GM12872 (cell line): ENCODE measurements around the gene PDE4C.

ENCODE experiments used
- TF ChIP-seq, protein P1 (sequence below): IDR thresholded peaks from 3 replicates; pipeline ENCODE4 v1.5.1; 2011; ENCODE audit warnings: low read depth, mild to moderate bottlenecking, low read length, moderate library complexity; ENCODE audit not compliant: insufficient read depth

PDE4C gene

DNA sequence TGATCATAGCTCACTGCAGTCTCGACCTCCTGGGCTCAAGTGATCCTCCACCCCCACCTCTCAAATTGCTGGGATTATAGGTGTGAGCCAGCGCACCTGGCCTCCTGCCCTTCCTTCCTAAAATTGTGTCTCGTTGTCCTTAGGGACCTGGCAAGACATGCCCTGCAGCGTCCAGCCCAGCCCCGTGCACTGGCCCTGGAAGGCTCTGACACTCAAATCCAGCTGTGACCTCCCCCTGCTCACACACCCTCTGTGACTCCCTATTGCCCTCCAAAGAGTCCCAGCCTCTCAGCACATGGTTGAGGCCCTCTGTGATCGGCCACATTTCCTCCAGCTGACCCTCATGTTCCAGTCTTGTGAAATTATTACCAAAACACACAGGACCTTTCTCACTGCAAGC lies 28.3 kb downstream of the PDE4C start:
- TF ChIP-seq, protein P1, sequence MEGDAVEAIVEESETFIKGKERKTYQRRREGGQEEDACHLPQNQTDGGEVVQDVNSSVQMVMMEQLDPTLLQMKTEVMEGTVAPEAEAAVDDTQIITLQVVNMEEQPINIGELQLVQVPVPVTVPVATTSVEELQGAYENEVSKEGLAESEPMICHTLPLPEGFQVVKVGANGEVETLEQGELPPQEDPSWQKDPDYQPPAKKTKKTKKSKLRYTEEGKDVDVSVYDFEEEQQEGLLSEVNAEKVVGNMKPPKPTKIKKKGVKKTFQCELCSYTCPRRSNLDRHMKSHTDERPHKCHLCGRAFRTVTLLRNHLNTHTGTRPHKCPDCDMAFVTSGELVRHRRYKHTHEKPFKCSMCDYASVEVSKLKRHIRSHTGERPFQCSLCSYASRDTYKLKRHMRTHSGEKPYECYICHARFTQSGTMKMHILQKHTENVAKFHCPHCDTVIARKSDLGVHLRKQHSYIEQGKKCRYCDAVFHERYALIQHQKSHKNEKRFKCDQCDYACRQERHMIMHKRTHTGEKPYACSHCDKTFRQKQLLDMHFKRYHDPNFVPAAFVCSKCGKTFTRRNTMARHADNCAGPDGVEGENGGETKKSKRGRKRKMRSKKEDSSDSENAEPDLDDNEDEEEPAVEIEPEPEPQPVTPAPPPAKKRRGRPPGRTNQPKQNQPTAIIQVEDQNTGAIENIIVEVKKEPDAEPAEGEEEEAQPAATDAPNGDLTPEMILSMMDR = no peak

DNA sequence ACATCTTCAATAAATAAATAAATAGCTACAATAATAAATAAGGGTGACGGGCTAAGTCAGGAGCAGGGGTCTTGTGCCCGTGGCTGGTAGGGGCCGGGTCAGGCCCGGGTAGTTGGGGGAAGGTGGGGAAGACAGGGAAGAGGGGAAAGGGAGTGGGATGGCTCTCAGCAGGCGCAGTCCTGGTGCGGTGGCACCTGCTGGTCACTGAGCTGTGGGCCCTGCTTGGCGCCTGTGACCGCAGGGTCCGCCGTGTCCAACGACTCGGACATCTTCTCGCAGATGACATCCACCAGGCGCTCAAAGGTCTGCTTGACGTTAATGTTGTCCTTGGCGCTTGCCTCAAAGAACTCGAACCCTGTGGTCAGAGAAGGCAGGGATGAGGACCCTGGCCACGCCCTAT lies 28.9 kb downstream of the PDE4C start:
- TF ChIP-seq, protein P1 = no peak

DNA sequence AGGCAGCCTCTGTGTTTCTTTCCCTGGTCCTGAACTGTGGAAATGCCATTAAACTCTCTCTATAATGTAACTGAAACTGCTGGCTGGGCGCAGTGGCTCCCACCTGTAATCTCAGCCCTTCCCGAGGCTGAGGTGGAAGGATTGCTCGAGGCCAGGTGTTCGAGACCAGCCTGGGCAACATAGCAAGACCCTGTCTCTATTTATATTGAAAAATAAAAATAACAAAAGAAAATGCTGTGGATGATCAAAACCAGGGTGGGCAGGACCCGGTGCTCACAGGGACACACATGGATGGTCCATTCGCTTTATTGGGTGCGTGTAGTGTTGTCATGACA lies 29.8 kb downstream of the PDE4C start:
- TF ChIP-seq, protein P1 = no peak

DNA sequence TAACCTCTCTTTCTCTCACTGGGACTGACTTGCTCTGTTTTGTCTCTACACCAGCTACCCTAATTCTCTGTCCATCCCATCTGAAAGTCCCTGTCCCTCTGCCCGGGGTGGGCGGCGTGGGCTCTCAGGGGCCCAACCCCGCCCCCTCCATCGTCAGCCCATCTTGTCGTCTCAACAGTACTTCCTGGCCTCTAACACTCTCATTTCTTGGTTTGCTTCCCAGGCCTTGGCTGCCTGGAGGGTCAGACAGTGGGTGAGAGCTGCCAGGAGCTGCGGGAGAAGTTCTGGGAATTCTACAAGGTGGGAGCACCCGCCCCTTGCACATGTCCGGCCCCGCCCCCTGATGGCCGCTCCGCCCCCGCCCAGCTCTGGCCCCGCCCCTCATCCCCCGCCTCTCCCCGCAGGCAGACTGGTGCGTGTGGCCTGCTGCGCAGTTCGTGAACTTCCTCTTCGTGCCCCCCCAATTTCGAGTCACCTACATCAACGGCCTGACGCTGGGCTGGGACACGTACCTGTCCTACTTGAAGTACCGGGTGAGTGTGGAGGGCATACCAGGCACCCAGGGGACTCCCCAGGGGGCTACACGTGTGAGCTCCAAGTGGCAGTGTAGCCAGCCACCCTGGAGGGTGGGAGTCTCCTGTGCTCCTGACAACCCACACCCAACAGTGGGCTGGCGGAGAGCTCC lies 31.5 kb downstream of the PDE4C start:
- TF ChIP-seq, protein P1 = no peak

DNA sequence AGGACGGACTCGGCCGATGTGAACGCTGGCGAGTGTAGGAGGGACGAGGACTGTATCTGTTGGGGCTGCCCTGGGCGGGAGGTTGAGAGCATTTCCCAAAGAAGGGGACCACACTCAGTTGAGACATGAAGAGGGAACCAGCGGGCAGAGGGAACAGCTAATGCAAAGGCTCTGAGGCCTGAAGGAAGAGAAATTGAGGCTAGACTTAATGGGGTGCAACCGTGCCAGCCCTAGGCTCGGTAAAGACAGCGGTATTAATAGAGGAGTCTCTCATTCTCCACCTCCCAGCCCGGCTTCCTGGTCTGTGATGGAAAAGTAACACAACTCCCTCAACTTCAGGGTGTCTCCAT lies 32.1 kb downstream of the PDE4C start:
- TF ChIP-seq, protein P1 = no peak

DNA sequence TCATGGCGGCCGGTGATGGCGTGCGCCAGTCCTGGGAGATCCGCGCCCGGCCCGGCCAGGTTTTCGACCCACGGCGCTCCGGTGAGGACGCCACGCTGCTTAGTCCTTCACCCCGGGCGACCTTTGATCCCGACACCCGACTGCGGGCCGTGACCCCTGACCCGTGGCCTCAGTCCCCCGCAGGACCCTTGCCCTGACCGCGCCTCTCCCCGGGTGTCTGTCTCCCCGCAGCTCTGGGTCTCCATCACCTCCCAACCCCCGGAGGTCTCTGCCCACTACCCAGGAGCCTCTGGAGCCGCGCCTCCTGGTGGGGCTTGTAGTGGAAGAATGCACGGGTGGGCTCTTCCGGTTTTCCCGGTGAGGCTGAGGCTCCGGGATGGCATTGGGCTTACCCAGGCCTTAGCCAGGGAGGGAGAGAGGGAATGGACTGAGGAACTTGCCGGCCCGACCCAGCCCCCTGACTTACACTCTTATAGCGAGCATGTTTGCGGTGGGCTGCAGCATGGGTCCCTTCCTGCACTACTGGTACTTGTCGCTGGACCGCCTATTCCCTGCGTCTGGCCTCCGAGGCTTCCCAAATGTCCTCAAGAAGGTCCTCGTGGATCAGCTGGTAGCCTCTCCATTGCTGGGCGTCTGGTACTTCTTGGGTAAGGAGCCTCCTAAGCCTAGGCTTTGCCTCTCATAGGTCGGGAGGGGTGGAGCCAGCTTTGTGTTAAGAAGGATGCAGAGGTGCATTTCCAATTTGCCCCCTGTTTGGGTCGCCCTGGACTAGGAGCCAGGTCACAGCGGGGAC lies 32.7 kb downstream of the PDE4C start:
- TF ChIP-seq, protein P1 = no peak

DNA sequence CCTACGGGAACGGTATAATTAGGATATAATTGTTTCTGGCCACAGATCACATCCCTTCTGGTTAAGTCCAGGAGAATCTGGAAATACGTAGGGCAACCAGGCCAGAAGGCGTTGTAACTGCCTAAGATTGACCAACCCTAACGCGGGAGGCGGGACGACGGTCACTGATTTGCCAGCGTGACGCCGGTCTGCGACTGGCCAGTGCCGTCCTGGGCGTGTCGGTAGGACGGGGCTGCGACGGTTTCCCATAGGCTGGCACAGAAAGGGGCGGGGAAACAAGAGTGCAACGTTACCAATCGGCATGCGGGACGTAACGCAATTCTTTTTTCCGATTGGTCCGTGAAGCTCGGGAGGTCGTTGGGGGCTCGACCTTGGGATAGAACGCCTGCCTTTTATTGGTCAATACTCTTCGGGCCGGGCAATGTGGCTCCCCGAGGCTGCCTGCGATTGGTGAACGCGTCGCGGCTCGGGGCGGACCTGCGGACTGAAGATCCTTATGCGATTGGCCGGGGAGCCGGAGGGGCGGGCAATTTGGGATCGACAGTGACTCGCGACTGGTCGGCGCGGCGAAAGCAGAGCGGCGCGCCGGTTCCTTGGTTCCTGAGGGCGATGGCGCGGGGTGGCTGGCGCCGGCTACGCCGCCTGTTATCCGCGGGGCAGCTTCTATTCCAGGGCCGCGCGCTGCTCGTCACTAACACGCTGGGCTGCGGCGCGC lies 33.4 kb downstream of the PDE4C start, which contains the start of gene MPV17L2:
Gene MPV17L2 (plus strand): TSS at position 546 of the 715 bp plus-strand sequence. CDS start 64 bp downstream, at position 610.
- TF ChIP-seq, protein P1 = no peak
